HG03066 (cell line): ENCODE results near the gene PFKFB3.
"Not testable (repeated sequence)": the region's sequence is repeated elsewhere in the genome, so short reads cannot be mapped to it uniquely, and the experiment has no call there.

Experiments used
- ATAC-seq: cut with Tn5 transposase; IDR thresholded peaks from one replicate; pipeline ENCODE4 v1.9.1; 2021; ENCODE audit warnings: low read depth; ENCODE audit not compliant: unreplicated experiment

PFKFB3 gene

GRCh38 chr10:6200734-6201515 is 1.8 kb upstream of the PFKFB3 start:
- ATAC-seq = peak; percentile 0

GRCh38 chr10:6201516-6201975 is 1.2 kb upstream of the PFKFB3 start:
- peak; percentile 52 for ATAC-seq

GRCh38 chr10:6202098-6202683 is 541 bp upstream of the PFKFB3 start:
- ATAC-seq = no peak

- ATAC-seq = peak; percentile 38
Measured at GRCh38 chr10:6203331-6204062, 765 bp downstream of the PFKFB3 start.

GRCh38 chr10:6204063-6204340 is 1.3 kb downstream of the PFKFB3 start:
- no peak for ATAC-seq

- ATAC-seq = no peak
Measured at GRCh38 chr10:6204341-6205191, 1.8 kb downstream of the PFKFB3 start.

- not testable (repeated sequence) for ATAC-seq
Measured at GRCh38 chr10:6206486-6206885, 3.8 kb downstream of the PFKFB3 start.

- ATAC-seq = no peak
Measured at GRCh38 chr10:6207658-6208057, 4.9 kb downstream of the PFKFB3 start.

GRCh38 chr10:6208799-6209235 is 6.1 kb downstream of the PFKFB3 start:
- ATAC-seq = no peak

- no peak for ATAC-seq
Measured at GRCh38 chr10:6211341-6211670, 8.6 kb downstream of the PFKFB3 start.

GRCh38 chr10:6211671-6212635 is 9.2 kb downstream of the PFKFB3 start:
- no peak for ATAC-seq

- no peak for ATAC-seq
Measured at GRCh38 chr10:6212806-6213205, 10.1 kb downstream of the PFKFB3 start.

- no peak for ATAC-seq
Measured at GRCh38 chr10:6213257-6213905, 10.6 kb downstream of the PFKFB3 start.

GRCh38 chr10:6213908-6214307 is 11.2 kb downstream of the PFKFB3 start:
- no peak for ATAC-seq

GRCh38 chr10:6214612-6215011 is 11.9 kb downstream of the PFKFB3 start:
- no peak for ATAC-seq

GRCh38 chr10:6215241-6215640 is 12.5 kb downstream of the PFKFB3 start:
- ATAC-seq = no peak

- ATAC-seq = no peak
Measured at GRCh38 chr10:6215683-6216484, 13.2 kb downstream of the PFKFB3 start.

GRCh38 chr10:6216916-6217315 is 14.2 kb downstream of the PFKFB3 start:
- ATAC-seq = no peak
